ENCODE data around the gene PRKG1. TPM values are rescaled to one million over a fixed set of nuclear protein-coding genes. Genes with fewer than 3 reads are reported as not detected.

The PRKG1 gene
- total RNA-seq, 1 donor from 2014 or later: 17.9 TPM

- no peak for TF ChIP-seq POLR2AphosphoS5 (IDR thresholded peaks at IDR 0.05; ENCODE audit: insufficient read depth in 1 of 2, low read depth in 1 of 2)
- TF ChIP-seq, protein P1, sequence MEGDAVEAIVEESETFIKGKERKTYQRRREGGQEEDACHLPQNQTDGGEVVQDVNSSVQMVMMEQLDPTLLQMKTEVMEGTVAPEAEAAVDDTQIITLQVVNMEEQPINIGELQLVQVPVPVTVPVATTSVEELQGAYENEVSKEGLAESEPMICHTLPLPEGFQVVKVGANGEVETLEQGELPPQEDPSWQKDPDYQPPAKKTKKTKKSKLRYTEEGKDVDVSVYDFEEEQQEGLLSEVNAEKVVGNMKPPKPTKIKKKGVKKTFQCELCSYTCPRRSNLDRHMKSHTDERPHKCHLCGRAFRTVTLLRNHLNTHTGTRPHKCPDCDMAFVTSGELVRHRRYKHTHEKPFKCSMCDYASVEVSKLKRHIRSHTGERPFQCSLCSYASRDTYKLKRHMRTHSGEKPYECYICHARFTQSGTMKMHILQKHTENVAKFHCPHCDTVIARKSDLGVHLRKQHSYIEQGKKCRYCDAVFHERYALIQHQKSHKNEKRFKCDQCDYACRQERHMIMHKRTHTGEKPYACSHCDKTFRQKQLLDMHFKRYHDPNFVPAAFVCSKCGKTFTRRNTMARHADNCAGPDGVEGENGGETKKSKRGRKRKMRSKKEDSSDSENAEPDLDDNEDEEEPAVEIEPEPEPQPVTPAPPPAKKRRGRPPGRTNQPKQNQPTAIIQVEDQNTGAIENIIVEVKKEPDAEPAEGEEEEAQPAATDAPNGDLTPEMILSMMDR (IDR thresholded peaks at IDR 0.05): no peak
- no peak for TF ChIP-seq POLR2A (IDR thresholded peaks at IDR 0.05)
- no peaks in the 10 kb centered on the region for H3K9me3 ChIP-seq
- no peaks in the 10 kb centered on the region for H3K36me3 ChIP-seq
- no peak overlapping the region for H3K27ac ChIP-seq
- DNase-seq (ENCODE audit: extremely low spot score in 2 of 2): no peak
- H3K27me3 ChIP-seq: no peaks in the 10 kb centered on the region
- no peak overlapping the region for H3K4me3 ChIP-seq
- intact Hi-C loops (cut with DNase I): no loop called here
- H3K4me1 ChIP-seq: no peaks in the 10 kb centered on the region
Measured at GRCh38 chr10:51510231-51510630, 435.9 kb downstream of the PRKG1 start.

DNA sequence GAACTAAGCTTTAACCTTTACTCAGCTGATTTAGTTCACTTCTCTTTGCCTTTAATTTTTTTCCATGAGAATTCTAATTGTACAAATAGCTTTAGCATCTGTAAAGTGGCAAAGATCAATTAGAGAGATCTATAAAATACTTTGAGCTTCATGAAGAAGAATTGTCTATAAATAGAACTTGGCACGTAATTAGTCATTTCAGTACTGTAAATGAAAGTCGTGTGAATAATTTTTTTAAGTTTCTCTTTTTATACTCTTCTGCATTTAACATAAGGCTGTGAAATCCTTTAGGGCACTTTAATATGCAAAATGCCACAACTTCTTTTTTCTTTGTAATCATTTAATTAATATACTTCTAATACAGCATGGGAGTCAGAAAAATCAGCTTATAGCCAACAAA is 447.3 kb downstream of the PRKG1 start:
- DNase-seq (ENCODE audit: extremely low spot score in 2 of 2): no peak
- no peaks in the 10 kb centered on the region for H3K9me3 ChIP-seq
- no peak overlapping the region for H3K4me3 ChIP-seq
- TF ChIP-seq, protein P1 (IDR thresholded peaks at IDR 0.05): no peak
- no peak for TF ChIP-seq POLR2A (IDR thresholded peaks at IDR 0.05)
- TF ChIP-seq POLR2AphosphoS5 (IDR thresholded peaks at IDR 0.05; ENCODE audit: insufficient read depth in 1 of 2, low read depth in 1 of 2): no peak
- H3K36me3 ChIP-seq: no peaks in the 10 kb centered on the region
- no peaks in the 10 kb centered on the region for H3K27me3 ChIP-seq
- no peak overlapping the region for H3K27ac ChIP-seq
- intact Hi-C loops (cut with DNase I): no loop called here
- no peaks in the 10 kb centered on the region for H3K4me1 ChIP-seq

DNA sequence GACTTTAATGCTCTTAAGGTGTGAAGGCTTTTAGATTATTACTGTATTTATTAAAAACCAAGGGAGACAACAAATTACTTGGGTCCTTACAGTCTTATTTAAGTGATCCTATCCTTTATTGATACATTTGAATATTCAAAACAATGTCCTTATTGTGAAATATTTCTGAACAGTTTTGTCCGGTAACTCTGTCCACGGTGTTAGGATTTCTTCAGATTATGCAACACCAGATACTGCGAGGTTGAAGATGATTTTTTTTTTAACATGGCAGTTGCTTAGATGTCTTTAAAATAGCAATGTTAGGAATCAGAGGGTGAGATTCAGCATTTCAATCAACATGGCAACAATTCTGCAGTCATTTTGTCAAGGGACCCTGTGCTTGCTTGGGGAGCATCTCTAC is 448.6 kb downstream of the PRKG1 start:
- Histone ChIP-seq H3K4me3 (no peak overlapping the region), H3K4me1 (no peaks in the 10 kb centered on the region), H3K9me3 (no peaks in the 10 kb centered on the region), H3K27me3 (no peaks in the 10 kb centered on the region), H3K27ac (no peak overlapping the region), H3K36me3 (no peaks in the 10 kb centered on the region)
- no peak for DNase-seq (ENCODE audit: extremely low spot score in 2 of 2)
- intact Hi-C loops (cut with DNase I): no loop called here
- TF ChIP-seq POLR2A (IDR thresholded peaks at IDR 0.05): no peak
- TF ChIP-seq POLR2AphosphoS5 (IDR thresholded peaks at IDR 0.05; ENCODE audit: insufficient read depth in 1 of 2, low read depth in 1 of 2): no peak
- TF ChIP-seq, protein P1 (IDR thresholded peaks at IDR 0.05): no peak

DNA sequence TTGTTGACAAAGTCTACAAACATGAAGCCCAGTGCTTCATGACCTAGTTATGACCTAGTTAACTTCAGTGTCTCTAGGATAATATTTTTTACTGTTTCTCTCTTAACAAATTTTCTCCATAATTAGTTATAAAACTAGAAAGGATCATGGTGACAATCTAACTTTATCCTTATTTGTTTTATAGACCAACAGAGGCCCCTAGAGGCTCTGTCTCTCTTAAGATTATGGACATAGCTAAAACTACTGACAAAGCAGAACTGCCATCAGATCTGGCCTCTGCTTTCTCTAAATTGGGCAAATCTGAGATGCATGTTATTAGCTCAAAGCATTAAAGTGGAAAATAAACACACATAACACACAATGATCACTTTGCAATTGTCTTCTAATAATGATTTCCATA is 449.2 kb downstream of the PRKG1 start:
- intact Hi-C loops (cut with DNase I): no loop called here
- H3K27ac ChIP-seq: no peak overlapping the region
- no peak for DNase-seq (ENCODE audit: extremely low spot score in 2 of 2)
- no peaks in the 10 kb centered on the region for H3K27me3 ChIP-seq
- no peaks in the 10 kb centered on the region for H3K36me3 ChIP-seq
- TF ChIP-seq POLR2AphosphoS5 (IDR thresholded peaks at IDR 0.05; ENCODE audit: insufficient read depth in 1 of 2, low read depth in 1 of 2): no peak
- no peaks in the 10 kb centered on the region for H3K9me3 ChIP-seq
- H3K4me1 ChIP-seq: no peaks in the 10 kb centered on the region
- H3K4me3 ChIP-seq: no peak overlapping the region

DNA sequence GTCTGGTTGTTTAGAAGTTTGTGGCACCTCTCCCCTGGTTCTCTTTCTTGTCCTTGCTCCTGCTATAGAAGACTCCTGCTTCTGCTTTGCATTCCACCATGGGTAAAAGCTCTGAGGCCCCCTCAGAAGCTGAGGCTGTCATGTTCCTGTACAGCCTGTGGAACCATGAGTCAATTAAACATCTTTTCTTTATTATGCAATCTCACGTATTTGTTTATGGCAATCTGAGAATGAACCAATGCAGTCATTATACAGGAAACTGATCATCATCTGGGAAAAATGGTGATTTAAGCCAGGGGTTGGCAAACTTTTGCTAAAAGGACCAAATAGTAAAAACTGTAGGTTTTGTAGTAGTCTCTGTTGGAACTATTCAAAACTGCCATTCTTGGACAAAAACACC is 449.8 kb downstream of the PRKG1 start:
- no peak for DNase-seq (ENCODE audit: extremely low spot score in 2 of 2)

More for the DNA sequence above, 449.8 kb downstream of the PRKG1 start:
- no peaks in the 10 kb centered on the region for H3K9me3 ChIP-seq
- TF ChIP-seq, protein P1 (IDR thresholded peaks at IDR 0.05): no peak
- no peak for TF ChIP-seq POLR2A (IDR thresholded peaks at IDR 0.05)
- no peak for TF ChIP-seq POLR2AphosphoS5 (IDR thresholded peaks at IDR 0.05; ENCODE audit: insufficient read depth in 1 of 2, low read depth in 1 of 2)
- no peak overlapping the region for H3K4me3 ChIP-seq
- H3K27ac ChIP-seq: no peak overlapping the region
- peaks cover under 1% of the 10 kb centered on the region for H3K4me1 ChIP-seq
- H3K27me3 ChIP-seq: no peaks in the 10 kb centered on the region
- no peaks in the 10 kb centered on the region for H3K36me3 ChIP-seq
- intact Hi-C loops (cut with DNase I): no loop called here
